Left kidney (tissue), 2 donors: Measurements from ENCODE around the gene MAT2A. TPM values are rescaled to one million over a fixed set of nuclear protein-coding genes. Genes with fewer than 3 reads are reported as not detected.
"Not testable (repeated sequence)": the region's sequence is repeated elsewhere in the genome, so short reads cannot be mapped to it uniquely, and the experiment has no call there.

ENCODE experiments used
- DNase-seq: peaks from one replicate; pipeline ENCODE4 v3.0.0-alpha.2; 2013
- polyA plus RNA-seq: library from polyadenylated mRNA; unstranded; fragments of 120-200 nt; gene quantifications from one replicate; pipeline ENCODE4 v1.2.1, GENCODE V29; 2013; ENCODE audit not compliant: insufficient read length

Gene MAT2A
- polyA plus RNA-seq, 1 donor = 467 TPM

GRCh38 chr2:85578243-85579180, 39.5 kb downstream of the MAT2A start:
- no peak for DNase-seq

- DNase-seq = no peak
These were observed 40.4 kb downstream of the MAT2A start for GRCh38 chr2:85579266-85579935.

GRCh38 chr2:85580206-85580605, 41.2 kb downstream of the MAT2A start:
- DNase-seq = no peak

- no peak for DNase-seq
These were observed 43.5 kb downstream of the MAT2A start for GRCh38 chr2:85582492-85582891.

GRCh38 chr2:85583667-85584353, 44.8 kb downstream of the MAT2A start:
- no peak for DNase-seq

- no peak for DNase-seq
These were observed 45.4 kb downstream of the MAT2A start, which contains the start of gene VAMP5 for GRCh38 chr2:85584354-85584856. Gene VAMP5, plus strand, starts transcription at chr2:85584431. Its CDS starts 60 bp downstream, at chr2:85584491.

- no peak for DNase-seq
These were observed 46.2 kb downstream of the MAT2A start for GRCh38 chr2:85584857-85585780.

- no peak for DNase-seq
These were observed 46.8 kb downstream of the MAT2A start for GRCh38 chr2:85585781-85586105.

- DNase-seq = no peak
These were observed 49.3 kb downstream of the MAT2A start for GRCh38 chr2:85588236-85588635.

GRCh38 chr2:85588645-85589044, 49.7 kb downstream of the MAT2A start:
- DNase-seq = no peak

- no peak for DNase-seq
These were observed 50.2 kb downstream of the MAT2A start for GRCh38 chr2:85589181-85589580.

- no peak for DNase-seq
These were observed 51.2 kb downstream of the MAT2A start for GRCh38 chr2:85589982-85590791.

- DNase-seq = no peak
These were observed 52.0 kb downstream of the MAT2A start for GRCh38 chr2:85590950-85591349.

GRCh38 chr2:85591563-85591962, 52.6 kb downstream of the MAT2A start:
- no peak for DNase-seq

GRCh38 chr2:85592299-85592698, 53.3 kb downstream of the MAT2A start:
- not testable (repeated sequence) for DNase-seq

- no peak for DNase-seq
These were observed 54.1 kb downstream of the MAT2A start for GRCh38 chr2:85593023-85593422.
